NOMO-1 treated with DMSO at 0.1 percent for 48 hours (cell line): ENCODE results near the gene EML5.

Experiments
- DNase-seq: peaks from one replicate; lab custom pipeline; 2025; ENCODE audit not compliant: unreplicated experiment; lab: John Stamatoyannopoulos, UW

EML5 gene

DNA sequence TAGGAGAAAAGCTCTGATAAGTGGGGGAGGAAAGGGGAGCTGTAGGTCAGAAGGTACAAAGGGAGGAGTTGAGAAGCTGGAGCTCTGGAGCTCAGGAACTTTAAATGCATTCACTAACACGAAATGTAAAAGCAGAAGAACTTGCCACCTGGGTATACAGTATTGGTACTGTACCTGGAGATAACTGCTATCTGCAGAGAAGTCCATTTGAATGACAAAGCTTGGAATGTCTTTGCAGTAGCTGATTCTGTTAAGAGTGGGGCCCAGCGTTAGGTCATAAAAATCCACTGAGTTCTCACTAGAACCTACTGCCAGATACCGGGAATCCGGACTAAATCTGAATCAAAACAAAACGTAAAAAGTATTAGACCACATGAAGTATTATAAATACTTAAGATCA lies 174.3 kb downstream of the EML5 start:
- no peak for DNase-seq

DNA sequence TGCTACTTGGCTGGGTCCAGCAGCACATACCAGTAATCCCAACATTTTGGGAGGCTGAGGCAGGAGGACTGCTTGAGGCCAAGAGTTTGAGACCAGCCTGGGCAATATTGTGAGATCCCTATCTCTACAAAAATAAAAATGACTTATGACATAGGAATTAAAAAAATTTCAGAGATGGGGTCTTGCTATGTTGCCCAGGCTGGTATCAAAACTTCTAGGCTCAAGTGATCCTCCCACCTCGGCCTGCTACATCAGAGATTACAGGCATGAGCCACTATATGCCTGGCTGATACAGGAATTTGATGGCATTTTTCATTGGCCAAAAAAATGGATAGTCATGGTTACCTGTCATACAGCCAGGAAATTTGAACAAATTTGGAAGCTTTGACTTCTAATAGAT lies 175.3 kb downstream of the EML5 start:
- no peak for DNase-seq

DNA sequence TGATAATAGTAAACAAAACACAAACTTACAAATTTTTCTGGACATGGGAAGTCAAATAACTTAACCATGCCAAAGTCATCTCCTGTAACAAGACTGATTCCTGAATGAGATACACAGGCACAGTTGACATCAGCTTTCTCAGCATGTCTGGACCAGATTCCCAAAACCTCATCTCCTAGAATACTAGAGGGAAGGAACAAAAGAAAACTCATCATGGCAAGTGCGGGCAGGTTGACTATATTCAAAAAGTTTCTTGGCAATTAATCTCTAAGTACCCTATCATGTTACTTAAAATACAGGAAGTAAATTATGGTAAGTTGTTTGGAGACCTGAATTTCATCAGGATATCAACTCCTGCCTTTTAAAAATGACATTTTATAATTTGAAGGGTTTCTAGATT lies 176.1 kb downstream of the EML5 start:
- DNase-seq: no peak

DNA sequence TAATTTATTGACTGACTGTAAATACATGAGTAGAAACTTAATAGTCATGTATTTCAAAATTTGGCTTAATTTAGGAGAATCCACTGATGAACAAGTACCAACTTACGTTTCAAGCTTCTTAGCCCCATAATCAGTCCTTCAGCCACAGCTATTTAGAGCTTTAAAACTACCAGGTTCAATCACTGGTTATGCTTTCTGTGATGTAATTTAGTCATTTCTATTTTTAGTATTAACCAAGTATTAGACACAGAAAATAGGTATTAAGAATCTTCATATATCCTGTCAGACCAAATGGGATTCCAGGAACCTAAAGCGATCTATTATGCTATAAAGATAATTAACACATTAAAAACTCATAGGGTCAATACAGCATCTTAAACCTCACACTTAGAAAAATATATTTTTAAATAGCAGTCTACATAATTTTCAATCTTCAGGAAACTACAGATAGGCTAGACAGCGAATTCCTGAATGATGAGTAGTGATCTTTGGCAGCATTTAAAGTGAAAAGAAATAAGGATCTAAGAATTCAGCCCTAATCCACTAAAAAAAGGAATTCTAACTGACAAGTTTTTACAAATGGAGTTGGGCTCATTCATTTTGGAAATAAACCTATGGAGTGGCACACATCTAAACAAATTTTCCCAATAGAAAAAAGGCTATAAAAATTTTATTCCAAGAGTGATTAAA lies 178.4 kb downstream of the EML5 start:
- DNase-seq: no peak

DNA sequence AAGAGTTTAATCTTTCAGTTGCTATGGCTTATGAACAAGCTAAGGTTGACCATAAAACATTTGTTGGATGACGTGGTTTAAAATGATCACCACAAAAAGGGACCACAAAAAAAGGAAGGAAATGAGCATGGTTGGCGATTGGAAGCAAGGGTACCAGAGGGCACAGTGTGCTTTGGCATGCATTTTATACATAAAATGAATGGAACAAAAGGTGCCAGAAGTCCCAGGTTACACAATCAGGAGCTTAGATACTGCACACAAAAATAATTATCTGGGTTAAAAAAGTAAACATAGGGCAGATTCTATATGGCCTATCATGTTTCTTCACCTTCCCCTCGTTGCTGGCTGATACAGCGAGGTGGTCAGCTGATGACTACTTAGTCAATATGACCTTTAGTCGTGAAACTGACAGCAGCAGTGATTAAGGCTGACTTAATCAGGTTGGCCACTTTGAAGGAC lies 179.2 kb downstream of the EML5 start:
- peak; percentile 70 for DNase-seq

DNA sequence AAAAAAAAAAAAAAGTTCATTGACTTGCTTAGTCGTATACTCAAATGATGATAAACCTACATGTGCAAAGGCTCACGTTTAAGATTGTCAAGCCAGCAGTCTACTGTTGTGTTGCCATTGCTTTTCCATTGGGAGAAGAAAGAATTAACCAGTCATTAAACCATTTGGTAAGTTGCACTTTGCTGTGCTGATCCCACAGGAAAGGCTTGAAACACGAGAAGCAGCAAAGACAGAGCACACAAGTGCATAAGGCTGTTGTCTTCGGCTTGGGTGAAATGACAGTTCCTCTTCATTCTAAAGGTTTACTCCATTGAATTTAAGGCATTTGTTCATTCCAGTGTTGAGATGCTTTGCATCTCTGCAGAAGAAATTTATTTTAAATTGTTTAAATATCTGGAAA lies 179.8 kb downstream of the EML5 start:
- no peak for DNase-seq

DNA sequence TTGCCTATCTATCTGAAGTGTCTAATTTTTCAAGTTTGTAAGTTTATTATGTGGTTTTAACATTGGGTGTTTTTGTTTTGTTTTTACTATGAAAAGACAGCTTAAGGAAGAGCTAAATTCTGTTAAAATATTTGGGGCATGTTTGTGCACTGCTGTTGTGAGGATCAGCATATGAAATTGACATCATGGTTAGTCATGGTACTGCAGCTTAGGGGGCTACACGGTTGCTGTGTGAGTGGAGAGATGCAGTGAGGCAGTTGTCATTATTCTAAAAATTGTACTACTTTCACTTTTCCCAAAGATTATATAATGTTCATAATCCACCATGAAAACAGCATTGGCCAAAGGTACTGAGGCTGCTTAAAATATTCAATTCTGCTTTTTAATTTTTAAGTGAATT lies 180.9 kb downstream of the EML5 start:
- DNase-seq: no peak

DNA sequence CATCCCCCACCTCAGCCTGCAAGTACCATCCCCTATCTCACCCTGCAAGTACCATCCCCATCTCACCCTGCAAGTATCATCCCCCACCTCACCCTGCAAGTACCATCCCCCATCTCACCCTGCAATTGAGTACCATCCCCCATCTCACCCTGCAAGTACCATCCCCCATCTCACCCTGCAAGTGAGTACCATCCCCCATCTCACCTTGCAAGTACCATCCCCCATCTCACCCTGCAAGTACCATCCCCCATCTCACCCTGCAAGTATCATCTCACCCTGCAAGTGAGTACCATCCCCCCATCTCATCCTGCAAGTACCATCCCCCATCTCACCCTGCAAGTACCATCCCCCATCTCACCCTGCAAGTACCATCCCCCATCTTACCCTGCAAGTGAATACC lies 184.9 kb downstream of the EML5 start:
- no peak for DNase-seq

DNA sequence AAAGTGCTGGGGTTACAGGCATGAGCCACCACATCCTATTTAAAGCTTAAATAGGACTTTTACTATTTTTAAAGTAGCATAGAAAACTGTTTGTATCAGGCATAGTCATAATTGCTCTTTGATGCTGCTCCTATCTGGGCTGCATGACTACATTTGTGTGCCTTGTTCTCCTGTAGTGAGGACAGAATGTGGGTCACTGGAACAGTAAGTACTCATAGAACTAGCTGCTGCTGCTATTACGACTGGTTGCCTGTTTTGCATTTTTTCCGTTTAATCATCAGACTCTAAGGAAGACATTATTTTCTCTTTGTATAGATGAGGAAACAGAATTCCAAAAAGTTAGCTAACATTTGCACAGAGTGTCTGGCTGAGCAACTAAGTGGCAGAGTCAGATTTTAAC lies 187.2 kb downstream of the EML5 start:
- no peak for DNase-seq

DNA sequence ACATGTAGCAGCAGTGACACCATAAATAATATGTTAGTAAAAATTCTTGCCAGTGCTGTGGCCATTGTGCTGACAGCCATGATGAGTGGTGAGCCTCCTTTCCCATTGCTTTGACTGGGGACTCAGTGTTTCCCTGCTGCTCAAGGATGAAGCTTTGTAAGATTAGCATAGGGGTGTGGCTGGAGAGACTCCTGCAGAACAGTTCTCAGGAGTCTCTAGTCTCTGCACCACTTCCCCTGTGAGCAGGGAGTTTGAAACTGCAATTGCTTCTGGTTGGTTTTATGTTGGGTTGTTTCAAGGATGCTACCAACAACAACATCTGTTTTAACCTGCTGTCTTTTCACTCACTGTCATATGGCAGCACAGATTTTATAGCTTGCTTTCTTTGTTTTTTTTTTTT lies 188.5 kb downstream of the EML5 start:
- no peak for DNase-seq

DNA sequence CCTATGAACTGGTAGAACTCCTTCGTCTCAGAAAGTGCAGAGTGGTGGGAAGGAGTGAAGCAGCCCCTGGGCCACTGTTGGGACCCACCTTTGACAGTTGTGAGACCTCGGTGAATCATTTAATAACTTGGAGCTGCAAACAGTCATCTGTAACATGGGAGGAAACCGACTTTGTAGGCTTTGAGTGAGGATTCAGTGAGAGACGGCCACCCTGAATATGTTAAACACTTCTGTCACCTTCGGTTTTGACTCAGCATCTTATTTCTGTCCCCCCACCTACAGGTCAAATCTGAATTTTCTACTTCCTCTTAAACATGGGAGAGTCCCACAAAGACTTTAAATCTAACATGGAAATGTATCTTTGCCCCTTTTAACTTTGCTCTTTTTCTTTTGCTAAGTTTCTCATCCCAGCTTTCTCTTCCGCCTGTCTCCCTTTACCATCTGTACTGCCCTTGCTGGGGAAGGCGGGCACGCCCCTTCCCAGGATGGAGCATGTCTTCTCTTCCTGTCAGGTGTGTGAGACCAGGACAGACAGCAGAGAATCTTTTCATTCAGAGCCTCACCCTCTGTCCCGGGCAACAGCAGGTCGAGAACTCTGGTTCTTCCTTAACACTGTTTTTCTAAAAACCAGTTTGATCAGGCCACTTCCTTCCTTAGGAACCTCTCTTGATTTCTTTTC lies 192.9 kb downstream of the EML5 start:
- DNase-seq: no peak

DNA sequence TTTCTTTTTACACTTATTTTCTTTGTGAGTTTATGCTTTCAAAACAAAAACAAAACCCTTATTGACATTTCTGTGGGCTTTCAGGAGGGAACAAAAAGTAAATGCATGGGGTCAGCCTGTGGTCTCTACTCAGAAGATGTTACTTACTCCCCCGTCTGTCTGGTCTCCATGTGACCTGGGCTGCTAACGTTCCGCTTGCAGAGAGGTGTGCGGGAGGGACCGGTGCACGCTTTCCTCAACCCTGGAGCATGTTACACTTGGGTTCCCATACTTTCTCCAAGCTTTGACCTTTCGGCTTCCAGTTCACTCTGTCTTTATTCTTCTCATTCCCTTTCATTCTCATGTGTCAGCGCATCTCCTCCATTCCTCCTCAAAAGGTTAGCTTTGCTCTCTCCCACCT lies 193.4 kb downstream of the EML5 start:
- no peak for DNase-seq

DNA sequence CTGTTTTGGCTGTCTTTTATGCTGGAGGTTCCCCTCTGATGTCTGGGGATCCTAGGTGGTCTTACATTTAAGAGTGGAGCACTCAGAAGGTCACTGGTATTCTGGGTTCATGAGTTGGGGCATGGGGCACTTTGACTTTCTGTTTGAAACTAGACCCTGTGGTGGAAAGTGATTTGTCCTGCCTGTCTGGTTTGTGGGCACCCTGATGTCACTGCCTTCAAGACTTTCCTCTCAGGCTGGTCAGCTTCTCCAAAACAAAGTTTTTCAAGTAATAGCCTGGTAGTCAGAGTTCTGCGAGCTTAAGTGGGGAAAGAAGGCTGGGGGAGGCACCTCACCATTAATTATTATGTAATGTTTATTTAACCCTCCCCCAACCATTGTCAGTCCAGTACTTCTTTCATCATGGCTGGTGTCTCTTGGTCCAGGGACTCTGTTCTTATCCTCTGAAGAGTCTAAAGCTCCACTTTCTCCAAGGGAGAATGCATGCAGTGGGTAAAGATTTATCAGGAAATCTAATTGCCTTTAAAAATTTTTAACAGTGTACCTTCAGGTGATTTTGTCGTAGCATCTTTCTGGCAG lies 194.6 kb downstream of the EML5 start:
- DNase-seq: no peak

DNA sequence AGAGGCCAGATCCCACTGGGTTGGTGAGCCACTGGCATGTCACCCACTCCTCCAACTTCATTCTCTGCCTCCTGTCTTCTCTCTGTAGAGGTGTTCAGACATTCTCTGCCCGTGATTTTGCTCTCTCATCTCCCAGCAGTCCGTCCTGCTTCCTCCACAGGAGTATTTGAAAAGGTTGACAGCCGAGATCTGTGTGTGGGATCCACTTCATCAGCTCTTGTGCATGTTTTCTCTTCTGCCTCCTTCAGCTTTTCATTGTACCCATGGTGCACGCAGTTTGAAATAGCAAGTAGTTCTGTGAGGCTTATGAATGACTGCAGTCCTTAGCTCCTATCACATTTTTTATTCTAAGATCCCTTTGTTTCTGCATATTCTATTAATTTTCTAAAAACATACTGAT lies 195.2 kb downstream of the EML5 start:
- DNase-seq: no peak

DNA sequence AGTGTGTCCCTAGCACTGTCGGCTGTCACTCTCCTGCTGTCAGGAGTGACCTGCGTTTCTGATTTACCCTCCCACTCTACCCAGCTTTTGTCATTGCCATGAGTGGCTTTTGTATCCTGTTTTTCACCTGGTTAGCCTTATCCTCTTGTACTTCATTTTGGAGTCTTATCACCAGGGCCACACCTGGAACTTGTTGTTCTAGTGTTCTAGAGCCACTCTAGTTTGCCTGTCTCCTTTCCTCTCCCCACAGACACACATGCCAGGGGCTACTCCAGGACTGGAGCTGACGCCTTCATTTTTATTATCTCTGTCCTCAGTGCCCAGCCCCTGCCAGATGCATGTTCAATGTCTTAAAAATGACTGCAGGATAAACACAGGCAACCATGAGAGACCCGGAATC lies 195.7 kb downstream of the EML5 start:
- no peak for DNase-seq

DNA sequence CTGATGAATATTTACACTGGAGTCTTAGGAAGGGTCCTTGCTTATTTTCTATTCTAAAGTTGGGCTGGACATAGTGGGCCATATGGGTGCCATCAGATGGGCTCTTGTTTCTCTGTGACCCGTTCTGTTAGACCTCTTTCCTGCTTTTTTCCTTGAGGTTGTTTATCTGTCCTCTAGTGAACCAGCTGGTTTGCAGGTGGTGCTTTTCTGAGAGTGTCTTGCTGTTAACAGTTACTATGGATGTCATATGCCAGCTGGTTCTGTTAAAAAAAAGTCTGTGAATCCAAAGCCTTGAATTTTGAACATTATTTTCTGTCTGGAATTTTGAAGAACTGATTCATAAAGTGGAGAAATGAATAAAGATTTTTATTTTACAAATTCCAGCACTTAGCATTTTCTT lies 200.7 kb downstream of the EML5 start:
- no peak for DNase-seq

DNA sequence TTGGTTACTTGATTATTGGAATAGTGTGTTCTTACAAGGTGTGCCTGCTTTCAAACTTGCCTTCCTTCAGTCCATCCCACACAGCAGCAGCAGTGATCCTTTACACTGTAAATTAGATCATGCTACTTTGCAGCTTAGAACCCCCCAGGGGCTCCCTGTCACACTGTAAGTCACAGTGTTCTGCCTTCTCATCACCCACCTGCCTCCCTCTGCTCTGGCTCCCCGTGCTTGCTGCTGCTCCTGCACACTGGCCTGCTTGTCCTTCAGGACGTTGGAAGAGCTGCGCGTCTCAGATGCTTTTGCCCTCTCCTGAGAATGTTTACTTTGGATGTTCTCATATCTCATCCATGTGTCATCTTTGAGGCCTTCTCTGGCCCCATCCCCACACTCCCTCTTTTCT lies 202.6 kb downstream of the EML5 start:
- no peak for DNase-seq

DNA sequence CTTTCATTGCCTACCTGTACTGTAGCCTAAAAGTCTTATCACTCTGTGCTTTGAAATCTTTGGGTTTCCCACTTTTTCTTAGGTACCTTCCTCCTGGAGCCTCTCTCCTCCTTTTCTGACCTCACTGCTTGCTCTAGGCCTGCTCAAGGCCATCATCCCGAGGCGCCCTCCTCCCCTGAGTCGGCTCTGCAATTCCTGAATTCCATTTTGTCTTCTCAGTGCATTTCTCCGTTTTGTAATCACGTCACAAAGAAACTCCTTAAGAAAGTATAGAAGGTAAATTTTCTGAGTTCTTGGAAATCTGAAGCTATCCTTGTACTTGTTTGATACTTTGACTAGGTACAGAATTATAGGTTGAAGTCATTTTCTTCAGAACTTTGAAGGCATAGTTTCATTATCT lies 204.7 kb downstream of the EML5 start:
- no peak for DNase-seq

DNA sequence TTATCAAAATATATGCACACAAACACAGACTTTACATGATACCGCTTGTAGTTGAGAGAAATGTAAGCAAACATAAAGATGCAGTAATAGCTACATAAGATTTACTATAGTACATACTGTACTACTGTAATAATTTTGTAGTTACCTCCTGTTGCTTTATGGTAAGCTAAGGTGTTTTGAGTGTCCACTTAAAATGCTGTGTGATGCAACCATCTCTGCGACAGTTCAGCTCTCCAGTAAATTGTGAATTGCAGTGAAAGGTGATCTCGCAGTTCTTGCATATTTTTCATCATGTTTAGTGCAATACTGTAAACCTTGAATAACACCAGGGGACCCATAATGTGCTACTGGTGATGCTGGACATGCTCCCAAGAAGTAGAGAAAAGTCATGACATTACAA lies 208.3 kb downstream of the EML5 start:
- DNase-seq: no peak

DNA sequence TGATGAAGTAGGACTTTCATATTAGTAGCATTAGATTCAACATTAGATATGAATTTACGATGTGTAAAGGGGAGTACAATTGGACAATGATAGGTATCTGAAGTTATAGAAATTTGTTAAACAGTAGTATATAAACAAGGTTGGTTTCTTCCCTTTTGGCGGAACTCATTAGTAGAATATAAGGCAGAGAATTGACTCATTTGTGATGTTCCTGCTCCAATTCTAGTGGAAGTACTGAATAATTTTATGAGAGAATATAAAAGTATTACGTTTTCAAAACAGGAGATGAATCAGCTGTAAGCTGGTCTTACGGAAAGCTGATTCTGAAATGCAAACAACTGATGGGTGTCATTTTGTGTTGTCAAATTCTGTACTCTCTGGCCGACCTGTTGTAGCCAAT lies 216.5 kb downstream of the EML5 start:
- no peak for DNase-seq

DNA sequence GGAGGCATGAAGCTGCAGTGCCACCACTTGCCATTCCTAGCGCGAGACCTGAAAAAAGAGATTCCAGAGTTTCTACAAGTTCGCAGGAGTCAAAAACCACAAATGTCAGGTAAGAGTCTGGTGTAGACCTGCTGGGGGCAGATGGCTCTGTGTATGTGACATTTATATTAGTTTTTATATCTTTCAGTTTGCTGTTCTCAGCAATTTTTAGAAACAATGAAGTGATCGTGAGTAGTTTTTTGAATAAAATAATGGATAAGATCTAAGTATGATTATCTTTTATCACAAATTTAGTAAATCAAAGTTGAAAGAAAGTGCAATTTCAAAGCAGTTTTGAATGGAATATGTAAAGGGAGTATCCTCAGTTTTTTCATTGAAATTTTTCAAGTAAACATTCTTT lies 220.6 kb downstream of the EML5 start:
- no peak for DNase-seq

DNA sequence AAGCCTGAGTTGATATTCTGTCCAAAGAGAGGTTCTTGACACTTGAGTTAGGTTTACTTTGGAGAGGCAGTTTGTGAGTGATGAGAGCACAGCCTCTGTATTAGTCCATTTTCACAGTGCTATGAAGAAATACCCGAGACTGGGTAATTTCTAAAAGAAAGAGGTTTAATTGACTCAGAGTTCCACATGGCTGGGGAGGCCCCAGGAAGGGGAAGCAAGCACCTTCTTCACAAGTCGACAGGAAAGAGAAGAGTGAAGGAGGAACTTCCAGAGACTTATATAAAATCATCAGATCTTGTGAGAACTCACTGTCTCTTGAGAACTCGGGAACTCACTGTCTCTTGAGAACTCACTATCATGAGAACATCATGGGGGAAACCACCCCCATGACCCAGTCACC lies 224.6 kb downstream of the EML5 start:
- DNase-seq: no peak

DNA sequence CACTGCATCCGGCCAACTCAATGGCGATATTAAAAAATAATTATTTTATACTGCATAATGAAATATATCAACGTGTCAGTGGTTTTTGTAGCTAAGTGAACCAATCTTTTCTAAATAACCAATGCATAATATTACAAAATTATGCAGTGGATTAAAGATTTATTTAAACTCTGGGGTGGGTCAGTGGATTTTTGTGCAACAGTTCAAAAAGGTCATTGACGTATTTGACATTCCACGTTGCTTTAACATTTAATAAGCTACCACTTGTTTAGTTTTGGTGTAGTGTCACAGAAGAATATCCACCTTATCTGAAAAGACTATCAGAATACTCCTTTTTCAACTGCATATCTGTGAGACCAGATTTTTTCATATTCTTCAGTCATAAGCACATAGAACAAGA lies 227.3 kb downstream of the EML5 start:
- no peak for DNase-seq
